ENCODE measurements around the gene TOX3. TPM values are rescaled to one million over a fixed set of nuclear protein-coding genes. Genes with fewer than 3 reads are reported as not detected.

The TOX3 gene
- total RNA-seq, 1 donor from 2014 or later, result 54.8 TPM

DNA sequence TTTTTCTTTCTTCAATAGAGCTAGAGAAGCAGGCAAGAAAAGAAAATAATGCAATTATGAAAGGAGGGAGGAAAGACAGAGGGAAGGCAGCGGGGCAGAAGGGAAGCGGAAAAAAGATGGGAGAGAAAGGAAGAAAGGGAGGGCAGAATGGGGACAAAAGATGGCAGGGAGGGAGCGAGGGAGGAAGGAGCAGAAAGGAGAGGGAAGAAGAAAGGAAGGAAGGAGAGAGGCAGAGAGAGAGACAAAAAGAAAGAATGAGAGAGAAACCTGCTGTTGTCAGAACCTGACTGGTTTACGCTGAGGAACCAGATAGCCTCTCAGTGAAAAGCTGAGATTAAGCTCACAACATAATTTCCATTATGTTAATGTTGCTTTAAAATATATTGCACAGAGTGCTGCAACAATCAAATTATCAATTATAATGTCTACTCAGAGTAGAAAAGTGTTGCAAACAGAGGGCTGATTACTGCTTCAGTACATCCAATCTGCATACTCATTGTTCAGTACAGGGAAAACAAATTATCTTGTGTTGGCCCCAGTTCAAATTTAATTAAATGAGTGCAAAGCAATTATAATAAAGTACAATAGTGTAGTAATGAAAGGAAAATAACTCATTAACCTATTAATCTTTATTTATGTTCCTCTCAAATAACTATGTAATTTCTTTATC lies 32.0 kb upstream of the TOX3 start:
- Mint-ChIP-seq H3K27ac (ENCODE audit: unreplicated experiment) (peak overlapping the region; percentile 34), H3K9me3 (ENCODE audit: unreplicated experiment) (peaks cover 3% of the 10 kb centered on the region)
- TF ChIP-seq, protein P1, sequence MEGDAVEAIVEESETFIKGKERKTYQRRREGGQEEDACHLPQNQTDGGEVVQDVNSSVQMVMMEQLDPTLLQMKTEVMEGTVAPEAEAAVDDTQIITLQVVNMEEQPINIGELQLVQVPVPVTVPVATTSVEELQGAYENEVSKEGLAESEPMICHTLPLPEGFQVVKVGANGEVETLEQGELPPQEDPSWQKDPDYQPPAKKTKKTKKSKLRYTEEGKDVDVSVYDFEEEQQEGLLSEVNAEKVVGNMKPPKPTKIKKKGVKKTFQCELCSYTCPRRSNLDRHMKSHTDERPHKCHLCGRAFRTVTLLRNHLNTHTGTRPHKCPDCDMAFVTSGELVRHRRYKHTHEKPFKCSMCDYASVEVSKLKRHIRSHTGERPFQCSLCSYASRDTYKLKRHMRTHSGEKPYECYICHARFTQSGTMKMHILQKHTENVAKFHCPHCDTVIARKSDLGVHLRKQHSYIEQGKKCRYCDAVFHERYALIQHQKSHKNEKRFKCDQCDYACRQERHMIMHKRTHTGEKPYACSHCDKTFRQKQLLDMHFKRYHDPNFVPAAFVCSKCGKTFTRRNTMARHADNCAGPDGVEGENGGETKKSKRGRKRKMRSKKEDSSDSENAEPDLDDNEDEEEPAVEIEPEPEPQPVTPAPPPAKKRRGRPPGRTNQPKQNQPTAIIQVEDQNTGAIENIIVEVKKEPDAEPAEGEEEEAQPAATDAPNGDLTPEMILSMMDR (IDR thresholded peaks at IDR 0.05; ENCODE audit: partially characterized antibody, unreplicated experiment), result no peak

DNA sequence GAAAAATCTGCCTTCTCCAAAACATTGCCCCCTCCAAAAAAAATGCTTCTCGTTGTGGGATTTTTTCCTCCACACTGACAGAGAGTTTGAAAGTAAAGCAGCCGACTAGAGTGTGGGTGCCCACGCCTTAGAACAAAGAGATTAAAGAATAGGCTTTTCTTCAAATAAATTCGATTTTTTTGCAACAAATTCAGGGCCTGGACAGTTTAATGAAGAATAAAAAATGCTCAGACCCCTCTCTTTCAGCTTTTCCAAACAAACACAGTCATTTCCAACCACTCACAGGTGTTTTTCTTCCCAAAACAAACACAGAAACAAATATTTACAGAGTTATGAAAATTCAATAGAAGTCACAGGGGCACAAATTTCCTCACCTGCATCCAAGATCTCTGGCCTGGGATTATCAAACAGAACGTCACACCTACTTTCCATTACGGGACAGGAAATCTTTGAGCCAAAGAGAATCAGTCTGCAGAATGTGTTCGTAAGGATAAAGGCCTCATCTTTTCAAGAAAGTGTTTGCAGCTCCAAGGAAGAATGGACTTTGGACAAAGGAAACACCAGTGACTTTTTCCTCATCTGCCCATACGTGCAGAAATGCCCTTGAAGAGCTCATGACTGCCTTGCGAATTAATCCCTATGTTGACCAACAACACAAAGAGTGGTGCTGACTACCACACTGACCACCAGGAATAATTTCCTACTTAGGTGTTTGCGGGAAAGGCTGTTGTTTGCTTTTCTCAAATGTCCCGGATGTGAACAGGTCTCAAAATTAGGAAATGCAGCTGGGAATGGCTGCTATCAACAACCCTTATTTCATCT lies 31.3 kb upstream of the TOX3 start:
- Mint-ChIP-seq H3K4me3 (ENCODE audit: unreplicated experiment) (no peak overlapping the region), H3K36me3 (ENCODE audit: unreplicated experiment) (no peaks in the 10 kb centered on the region), H3K27ac (ENCODE audit: unreplicated experiment) (no peak overlapping the region), H3K27me3 (ENCODE audit: unreplicated experiment) (no peaks in the 10 kb centered on the region), H3K9me3 (ENCODE audit: unreplicated experiment) (peaks cover 3% of the 10 kb centered on the region), H3K4me1 (ENCODE audit: low read depth, unreplicated experiment) (peaks cover 17% of the 10 kb centered on the region)
- TF ChIP-seq, protein P1 (IDR thresholded peaks at IDR 0.05; ENCODE audit: partially characterized antibody, unreplicated experiment), result no peak
- DNase-seq, result no peak

More for the DNA sequence above, 32.0 kb upstream of the TOX3 start:
- peaks cover 3% of the 10 kb centered on the region for H3K27me3 Mint-ChIP-seq (ENCODE audit: unreplicated experiment)
- H3K4me1 Mint-ChIP-seq (ENCODE audit: low read depth, unreplicated experiment), result peaks cover 19% of the 10 kb centered on the region
- H3K36me3 Mint-ChIP-seq (ENCODE audit: unreplicated experiment), result no peaks in the 10 kb centered on the region
- DNase-seq, result no peak
- H3K4me3 Mint-ChIP-seq (ENCODE audit: unreplicated experiment), result no peak overlapping the region

DNA sequence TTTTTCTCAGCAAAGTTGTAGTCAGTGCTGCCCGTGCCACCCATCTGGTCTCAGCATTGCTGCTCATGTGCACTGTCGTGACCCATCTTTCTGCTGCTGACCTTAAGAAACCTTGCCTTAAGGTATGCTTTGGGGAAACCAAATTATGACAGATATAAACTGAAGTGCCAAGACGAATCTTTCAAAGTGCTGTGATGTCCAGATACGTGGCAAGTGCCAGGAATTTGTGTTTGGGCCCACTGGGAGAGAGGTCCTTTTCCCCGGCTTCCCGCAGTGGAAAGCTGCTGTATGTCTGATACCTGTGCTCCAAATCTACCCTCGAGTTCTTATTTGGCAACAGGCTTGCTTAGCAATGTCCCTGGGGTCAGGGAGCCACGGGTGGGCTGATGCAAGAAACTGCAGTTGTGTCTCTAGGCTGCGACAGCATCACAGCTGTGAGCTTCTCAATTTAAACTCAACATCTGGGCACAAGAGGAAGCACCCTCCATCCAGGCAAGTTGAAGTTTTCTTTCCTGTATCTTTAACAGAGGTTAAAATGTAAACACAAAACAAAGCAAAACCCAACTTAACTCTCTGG lies 30.3 kb upstream of the TOX3 start:
- peaks cover 3% of the 10 kb centered on the region for H3K9me3 Mint-ChIP-seq (ENCODE audit: unreplicated experiment)
- TF ChIP-seq, protein P1 (IDR thresholded peaks at IDR 0.05; ENCODE audit: partially characterized antibody, unreplicated experiment), result no peak
- no peak for DNase-seq
- peaks cover 17% of the 10 kb centered on the region for H3K4me1 Mint-ChIP-seq (ENCODE audit: low read depth, unreplicated experiment)
- no peaks in the 10 kb centered on the region for H3K27me3 Mint-ChIP-seq (ENCODE audit: unreplicated experiment)
- no peaks in the 10 kb centered on the region for H3K36me3 Mint-ChIP-seq (ENCODE audit: unreplicated experiment)
- no peak overlapping the region for H3K27ac Mint-ChIP-seq (ENCODE audit: unreplicated experiment)
- no peak overlapping the region for H3K4me3 Mint-ChIP-seq (ENCODE audit: unreplicated experiment)

DNA sequence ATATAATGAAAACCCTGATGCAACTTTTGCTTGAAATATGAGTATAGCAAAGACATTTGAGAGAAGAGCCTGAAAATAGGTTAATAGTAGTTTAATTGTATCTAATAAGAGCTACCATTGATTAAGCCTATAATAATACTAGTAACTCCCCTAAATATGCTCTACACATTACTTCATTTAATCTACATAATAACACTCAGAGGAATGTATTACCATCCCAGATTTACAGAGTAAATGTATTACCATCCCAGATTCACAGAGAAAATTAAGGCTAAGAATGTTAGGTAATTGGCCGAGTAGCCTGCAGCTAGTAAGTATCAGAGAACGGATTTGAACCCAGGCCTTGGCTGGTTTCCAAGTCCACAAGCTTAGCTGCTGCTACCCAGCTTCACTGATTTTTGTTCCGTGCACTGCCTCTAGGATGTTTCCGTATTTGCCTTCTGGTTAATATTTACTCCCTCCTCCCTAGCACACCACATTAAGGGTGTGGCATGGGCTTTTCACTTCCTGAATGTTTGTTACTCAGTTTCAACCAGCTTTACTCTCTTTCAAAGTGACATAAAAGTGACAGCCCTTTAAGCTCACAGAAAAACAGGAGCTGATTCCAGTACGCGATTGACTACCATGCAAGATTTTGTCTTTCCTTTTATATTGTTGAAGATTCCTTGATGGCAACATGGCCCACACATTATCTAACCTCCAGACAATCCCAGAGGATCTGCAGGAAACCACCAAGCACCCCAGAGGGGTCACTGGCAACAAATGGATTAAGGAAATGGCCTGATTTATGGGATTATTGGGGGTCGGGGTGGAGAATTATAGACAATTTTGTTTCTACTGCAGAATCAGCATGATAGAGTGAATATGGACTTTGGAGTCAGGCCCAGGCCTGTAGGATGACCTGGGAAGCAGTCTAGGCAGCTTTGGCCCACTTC lies 26.7 kb upstream of the TOX3 start:
- DNase-seq, result no peak
- no peak overlapping the region for H3K27ac Mint-ChIP-seq (ENCODE audit: unreplicated experiment)
- H3K4me1 Mint-ChIP-seq (ENCODE audit: low read depth, unreplicated experiment), result peaks cover 17% of the 10 kb centered on the region
- no peaks in the 10 kb centered on the region for H3K27me3 Mint-ChIP-seq (ENCODE audit: unreplicated experiment)
- TF ChIP-seq, protein P1 (IDR thresholded peaks at IDR 0.05; ENCODE audit: partially characterized antibody, unreplicated experiment), result no peak
- H3K9me3 Mint-ChIP-seq (ENCODE audit: unreplicated experiment), result no peaks in the 10 kb centered on the region
- H3K4me3 Mint-ChIP-seq (ENCODE audit: unreplicated experiment), result no peak overlapping the region
- no peaks in the 10 kb centered on the region for H3K36me3 Mint-ChIP-seq (ENCODE audit: unreplicated experiment)
